ENCODE data around the gene EPB41L5.
"Not testable (repeated sequence)": the region's sequence is repeated elsewhere in the genome, so short reads cannot be mapped to it uniquely, and the experiment has no call there.

GRCh38 chr2:120046252-120046651 is 33.4 kb downstream of the EPB41L5 start:
- TF ChIP-seq POLR2A (IDR thresholded peaks at IDR 0.05; ENCODE audit: low read depth, low read length); TAF1 (IDR thresholded peaks at IDR 0.05; ENCODE audit: borderline replicate concordance, low read depth, low read length); POLR2AphosphoS5 (IDR thresholded peaks at IDR 0.05; ENCODE audit: low read depth, low read length): not testable (repeated sequence)
